Activated T-cell treated with anti-CD3 and anti-CD28 coated beads, Interleukin-2, amount 50 U/mL, for 1 hour (primary cell): ENCODE measurements around the gene ARFGEF3.
"Not testable (repeated sequence)": the region's sequence is repeated elsewhere in the genome, so short reads cannot be mapped to it uniquely, and the experiment has no call there.

ENCODE experiments used
- DNase-seq: peaks from one replicate; pipeline ENCODE4 v3.0.0-alpha.2; 2020

ARFGEF3 gene

DNA sequence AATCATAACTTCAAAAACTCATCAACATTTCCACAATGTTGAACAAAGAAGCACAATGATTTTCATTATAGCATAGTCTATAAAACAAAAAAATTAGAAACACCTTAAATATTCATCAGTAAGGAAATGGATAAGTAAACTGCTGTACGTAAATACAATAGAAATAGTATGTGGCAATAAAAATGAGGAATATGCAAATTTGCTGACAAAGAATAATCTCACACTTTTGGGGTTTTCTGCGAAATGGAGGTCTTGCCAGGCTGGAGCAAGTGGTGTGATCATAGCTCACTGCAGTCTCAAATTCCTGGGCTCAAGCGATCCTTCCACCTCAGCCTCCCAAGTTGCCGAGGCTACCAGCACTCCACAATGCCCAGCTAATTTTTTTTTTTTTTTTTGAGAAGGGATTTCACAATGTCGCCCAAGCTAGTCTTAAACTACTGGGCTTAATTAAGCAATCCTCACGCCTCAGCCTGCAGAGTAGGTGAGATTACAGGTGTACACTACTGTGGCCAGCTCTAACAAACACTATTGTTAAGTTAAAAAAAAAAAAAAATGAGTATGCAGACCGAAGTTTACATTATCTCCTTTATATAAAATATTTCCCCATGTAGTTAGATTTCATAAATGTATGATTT is 157.1 kb downstream of the ARFGEF3 start:
- no peak for DNase-seq

DNA sequence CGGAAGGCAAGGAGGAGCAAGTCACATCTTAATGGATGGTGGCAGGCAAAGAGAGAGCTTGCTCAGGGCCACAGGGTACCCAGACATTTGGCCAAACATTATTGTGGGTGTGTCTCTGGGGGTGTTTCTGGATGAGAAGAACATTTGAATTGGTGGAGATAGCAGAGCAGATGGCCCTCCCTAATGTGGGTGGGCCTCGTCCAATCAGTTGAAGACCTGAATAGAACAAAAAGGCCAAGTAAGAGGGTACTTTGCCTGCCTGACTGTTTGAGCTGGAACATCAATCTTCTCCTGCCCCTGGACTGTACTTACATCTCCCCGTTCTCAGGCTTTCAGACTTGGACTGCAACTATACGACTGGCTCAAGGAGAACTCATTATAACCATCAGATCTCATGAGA is 160.2 kb downstream of the ARFGEF3 start:
- no peak for DNase-seq

DNA sequence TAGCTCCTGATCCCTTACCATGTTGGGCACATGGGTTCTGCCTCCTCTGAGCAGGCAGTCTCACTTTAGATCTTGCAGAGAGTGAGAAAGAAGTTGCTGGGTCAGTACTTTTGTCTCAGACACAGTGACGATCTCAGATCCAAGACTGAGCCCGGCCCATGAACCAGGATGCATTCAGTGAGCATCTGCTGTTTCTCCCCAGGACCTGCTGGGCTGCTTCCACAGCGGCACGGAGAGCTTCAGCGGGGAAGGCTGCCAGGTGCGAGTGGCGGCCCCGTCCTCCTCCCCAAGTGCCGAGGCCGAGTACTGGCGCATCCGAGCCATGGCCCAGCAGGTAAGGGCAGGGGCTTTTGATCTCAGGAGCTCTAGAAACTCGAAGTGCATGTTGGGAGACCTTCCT is 162.1 kb downstream of the ARFGEF3 start:
- no peak for DNase-seq

DNA sequence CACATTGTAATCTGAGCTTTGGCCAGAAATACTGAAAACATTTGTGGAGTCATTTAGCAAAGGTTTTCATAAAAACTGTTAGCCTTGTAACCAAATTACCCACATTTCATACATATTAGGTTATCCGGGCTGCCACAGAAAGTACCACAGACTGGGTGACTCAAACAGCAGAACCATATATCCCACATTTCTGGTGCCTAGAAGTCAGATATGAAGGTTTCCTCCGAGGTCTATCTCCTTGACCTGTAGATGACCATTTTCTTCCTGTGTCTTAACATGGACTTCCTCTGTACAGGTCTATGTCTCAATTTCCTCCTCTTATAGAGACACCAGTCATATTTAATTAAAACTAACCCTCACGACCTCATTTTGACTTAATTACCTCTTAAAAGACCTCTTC is 166.5 kb downstream of the ARFGEF3 start:
- DNase-seq, result no peak

DNA sequence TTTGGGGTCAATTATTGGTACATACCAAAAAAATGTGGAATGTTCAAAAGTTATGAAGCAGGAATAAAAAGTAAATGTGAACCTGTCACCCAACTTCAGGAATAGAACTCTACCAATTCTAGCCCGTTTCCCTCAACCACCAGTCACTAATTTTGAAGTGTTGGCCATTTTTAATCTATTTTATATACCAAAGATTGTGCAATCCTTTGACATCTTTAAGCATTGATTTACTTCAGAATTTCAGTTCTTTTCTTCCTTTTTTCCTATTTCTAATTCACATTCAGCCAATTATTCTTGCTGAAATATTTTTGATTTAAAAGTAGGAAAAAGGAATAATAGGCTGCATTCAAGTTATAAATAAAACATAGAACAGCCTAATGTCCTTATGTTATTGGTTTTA is 169.0 kb downstream of the ARFGEF3 start:
- no peak for DNase-seq

DNA sequence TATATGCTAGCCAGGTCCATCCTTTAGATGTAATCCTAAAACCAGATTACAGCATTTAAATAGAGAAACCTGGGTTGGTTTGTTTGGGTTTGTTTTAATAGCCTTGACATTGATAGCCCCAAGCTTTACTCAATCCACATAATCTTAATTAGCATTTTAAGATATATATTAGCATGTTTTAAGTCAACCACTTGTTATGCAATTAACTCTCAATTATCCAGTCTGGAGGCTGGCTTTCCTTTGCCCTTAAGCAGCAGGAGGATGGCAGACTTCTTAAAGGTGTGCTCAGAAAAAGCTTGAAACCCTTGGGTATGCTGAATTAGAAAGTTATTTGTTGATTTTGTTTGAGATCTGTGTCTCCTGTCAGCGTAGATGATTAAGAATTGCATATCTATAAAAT is 169.7 kb downstream of the ARFGEF3 start:
- no peak for DNase-seq

DNA sequence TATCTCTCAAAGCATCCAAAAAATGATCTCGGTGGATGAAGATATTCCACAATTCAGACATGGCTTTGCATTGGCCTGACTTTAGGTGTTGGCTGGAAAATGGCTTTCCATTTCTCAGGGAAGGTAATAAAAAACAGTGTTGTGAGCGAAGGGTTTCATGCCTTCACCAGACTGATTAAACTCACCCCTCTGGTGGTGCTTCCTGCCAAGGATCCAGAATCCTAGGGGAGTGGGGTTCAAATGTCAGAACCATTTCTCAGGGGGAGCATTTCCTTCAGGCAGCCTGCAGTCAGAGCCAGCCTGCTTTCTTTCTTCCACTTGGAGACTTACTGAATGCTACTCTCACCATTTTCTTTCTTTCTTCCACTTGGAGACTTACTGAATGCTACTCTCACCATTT is 170.2 kb downstream of the ARFGEF3 start:
- DNase-seq, result no peak

DNA sequence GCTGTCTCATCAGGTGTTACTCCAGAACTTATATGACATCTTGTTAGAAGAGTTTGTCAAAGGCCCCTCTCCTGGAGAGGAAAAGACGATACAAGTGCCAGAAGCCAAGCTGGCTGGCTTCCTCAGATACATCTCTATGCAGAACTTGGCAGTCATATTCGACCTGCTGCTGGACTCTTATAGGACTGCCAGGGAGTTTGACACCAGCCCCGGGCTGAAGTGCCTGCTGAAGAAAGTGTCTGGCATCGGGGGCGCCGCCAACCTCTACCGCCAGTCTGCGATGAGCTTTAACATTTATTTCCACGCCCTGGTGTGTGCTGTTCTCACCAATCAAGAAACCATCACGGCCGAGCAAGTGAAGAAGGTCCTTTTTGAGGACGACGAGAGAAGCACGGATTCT is 172.3 kb downstream of the ARFGEF3 start:
- DNase-seq, result no peak

DNA sequence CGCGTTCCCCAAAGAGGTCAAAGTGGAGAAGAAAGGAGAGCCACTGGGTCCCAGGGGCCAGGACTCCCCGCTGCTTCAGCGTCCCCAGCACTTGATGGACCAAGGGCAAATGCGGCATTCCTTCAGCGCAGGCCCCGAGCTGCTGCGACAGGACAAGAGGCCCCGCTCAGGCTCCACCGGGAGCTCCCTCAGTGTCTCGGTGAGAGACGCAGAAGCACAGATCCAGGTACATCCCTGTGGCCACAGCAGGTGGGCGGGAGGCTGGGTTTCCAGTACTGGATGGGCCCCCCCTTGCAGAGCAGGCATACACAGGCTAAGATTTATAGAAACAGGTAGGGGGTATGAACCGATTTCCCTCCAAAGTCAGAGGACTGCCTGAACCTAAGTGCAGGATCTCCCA is 173.2 kb downstream of the ARFGEF3 start:
- no peak for DNase-seq

DNA sequence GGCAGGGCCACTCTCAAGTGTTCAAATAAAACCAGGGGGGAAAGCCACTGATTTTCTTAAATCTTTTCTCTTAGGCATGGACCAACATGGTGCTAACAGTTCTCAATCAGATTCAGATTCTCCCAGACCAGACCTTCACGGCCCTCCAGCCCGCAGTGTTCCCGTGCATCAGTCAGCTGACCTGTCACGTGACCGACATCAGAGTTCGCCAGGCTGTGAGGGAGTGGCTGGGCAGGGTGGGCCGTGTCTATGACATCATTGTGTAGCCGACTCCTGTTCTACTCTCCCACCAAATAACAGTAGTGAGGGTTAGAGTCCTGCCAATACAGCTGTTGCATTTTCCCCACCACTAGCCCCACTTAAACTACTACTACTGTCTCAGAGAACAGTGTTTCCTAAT is 174.5 kb downstream of the ARFGEF3 start:
- no peak for DNase-seq

DNA sequence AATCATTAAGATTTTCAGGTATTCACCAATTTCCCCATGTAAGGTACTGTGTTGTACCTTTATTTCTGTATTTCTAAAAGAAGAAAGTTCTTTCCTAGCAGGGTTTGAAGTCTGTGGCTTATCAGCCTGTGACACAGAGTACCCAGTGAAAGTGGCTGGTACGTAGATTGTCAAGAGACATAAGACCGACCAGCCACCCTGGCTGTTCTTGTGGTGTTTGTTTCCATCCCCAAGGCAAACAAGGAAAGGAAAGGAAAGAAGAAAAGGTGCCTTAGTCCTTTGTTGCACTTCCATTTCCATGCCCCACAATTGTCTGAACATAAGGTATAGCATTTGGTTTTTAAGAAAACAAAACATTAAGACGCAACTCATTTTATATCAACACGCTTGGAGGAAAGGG is 175.3 kb downstream of the ARFGEF3 start:
- DNase-seq, result no peak

DNA sequence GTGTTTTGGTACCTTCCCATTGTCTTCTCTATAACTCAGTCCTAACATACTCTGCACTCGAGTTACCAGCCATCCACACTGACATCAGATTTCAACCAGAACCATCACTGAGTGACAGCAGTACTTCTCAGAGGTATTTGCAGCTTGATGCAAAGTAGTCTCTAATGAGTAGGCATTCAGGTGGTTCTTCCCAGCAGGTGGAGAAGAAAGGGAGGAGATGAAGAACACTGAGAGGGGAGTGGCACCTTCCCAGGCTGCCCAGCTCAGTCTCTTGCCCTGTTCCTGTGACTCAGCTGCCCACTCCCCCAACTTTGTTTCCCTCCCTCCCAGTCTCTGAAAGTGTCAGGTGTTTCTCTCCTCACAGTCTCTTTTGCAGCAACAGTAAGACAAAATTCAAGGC is 177.3 kb downstream of the ARFGEF3 start:
- DNase-seq, result no peak

DNA sequence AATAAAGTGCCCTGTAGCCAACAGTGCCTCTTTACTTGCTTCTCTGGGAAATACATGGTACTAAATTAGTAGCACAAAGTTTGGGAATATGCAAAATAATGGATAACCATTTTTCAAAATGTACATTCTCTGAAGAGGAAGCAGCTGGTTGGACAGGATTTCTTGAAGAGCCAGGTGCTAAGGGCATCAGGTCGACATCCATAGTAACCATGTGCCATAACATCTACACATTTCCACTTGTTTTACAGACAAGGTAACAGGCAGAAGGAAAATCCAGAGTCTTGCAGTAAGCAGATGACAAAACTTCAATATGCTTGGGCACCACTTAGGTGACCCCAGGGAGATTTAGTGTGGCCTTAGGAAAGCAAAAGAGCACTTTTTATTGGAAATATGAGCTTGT is 179.4 kb downstream of the ARFGEF3 start:
- DNase-seq, result no peak

DNA sequence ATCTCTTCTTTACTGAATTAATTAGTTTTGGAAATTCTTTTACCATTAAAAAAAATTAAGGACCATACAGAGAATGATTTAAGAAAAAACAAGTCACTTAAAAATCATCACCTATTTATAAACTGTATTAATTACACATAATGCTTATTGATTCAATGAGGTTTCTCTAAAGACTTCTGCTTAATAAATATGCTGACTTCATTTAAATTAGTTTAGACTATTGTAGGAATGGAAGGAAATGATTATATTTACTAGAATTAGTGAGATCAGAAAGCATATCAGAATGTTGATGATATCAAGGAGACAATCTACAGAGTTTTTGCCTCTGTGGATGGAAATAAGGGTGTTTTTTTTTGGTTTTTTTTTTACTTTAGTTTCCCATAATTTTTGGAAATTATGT is 181.4 kb downstream of the ARFGEF3 start:
- no peak for DNase-seq

DNA sequence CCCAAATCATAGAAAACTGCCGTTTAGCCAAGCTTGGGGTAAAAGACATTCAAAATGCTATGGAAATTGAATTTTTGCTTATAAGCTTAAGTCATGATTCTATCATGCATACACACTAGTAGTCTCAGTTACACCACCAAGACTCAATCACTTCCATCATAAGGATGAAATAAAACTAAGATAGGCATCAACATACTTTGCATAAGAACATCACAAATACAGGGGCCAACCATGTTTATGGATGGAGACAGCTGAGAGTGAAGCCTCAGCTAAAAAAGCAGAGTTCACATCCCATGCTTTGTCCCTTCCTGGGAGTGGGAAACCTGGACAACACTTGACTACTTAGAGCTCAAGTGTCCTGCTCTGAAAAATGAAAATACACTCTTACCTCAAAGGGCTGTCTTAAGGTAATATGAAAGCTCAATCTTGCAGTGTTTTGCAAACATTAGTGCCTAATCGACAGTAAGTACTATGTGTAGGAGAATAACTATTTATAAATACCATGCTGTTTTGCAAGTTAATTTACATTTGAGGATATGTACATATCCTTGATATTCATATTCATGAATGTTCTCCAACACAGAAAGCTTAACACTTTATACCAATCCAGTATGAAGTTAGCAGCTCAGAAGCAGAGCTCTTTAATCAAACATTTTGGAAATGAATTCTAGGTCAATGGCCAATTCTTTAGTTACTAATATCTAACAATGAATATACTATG is 184.0 kb downstream of the ARFGEF3 start:
- no peak for DNase-seq

DNA sequence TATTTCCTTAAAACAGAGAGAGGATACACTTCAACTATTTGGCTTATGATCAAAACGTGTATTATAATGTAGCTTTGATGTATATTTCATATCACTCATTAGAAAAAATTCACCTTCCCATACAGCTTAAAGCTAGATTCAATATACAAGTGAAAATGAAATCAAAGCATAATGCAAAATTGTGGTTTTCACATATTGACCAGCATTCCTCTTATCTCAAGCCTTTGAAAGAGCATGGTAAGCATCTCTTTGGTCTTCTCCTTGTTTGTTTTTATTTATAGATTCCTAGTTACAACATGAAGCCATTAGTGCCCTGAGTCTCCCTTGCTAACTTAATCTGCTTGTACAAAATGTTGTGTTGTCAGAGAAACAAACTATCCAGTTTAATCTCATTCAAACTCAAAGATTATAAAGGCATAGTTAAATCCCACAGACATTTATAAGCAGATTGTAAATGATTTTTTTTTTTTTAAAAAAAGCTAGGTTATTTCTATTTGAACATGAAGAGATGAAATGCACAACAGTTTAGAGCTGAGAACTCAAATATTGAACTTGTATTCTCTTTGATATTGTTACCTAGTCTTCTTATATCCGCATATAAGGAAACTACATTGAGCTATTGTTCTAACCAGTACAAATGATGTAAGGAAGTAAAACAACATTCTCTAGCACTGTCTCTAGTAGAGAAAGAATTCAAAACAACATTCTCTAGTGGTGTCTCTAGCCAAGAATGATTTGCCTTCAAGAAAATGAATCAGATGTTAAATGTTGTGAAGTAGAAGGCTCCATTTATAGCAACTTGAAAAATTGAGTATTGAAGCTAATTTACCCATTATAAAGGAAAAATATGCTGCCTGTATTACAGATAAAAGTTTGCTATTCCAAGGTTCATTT is 184.8 kb downstream of the ARFGEF3 start:
- DNase-seq, result no peak

DNA sequence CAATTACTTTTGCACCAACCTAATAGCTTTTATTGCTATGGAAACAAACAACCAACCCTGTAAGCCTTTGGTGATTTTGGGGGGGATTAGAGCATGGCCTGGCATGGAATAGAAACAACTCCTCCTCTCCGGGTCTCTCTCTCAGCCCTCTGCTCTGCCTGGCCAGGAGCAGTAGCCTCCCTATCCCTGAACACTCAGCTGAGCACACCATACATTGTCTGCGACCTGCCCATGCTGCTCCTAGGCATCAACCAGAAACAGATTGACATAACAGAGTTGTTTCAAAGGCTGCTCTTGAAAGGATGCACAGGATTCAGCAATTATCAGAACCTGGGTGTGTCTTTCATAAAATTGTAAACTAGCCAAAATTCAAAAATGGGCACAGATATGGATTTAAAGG is 186.1 kb downstream of the ARFGEF3 start:
- no peak for DNase-seq

DNA sequence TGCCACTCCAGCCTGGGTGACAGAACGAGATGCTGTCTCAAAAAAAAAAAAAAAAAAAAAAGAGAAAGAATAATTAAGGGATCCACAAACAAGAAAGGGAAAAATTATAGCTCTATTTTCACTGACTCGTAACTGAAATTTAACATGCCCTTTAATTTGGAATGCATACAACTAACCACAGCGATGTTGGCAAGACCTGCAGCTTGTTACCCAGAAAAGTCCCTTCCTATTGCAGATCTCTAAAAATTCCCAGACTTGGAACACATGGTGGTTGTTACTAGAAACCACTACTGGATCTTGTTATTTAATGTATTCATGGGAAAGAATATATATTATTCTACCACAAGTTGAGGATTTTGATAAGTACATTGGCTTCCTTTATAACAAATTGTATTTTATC is 188.2 kb downstream of the ARFGEF3 start:
- DNase-seq, result no peak

DNA sequence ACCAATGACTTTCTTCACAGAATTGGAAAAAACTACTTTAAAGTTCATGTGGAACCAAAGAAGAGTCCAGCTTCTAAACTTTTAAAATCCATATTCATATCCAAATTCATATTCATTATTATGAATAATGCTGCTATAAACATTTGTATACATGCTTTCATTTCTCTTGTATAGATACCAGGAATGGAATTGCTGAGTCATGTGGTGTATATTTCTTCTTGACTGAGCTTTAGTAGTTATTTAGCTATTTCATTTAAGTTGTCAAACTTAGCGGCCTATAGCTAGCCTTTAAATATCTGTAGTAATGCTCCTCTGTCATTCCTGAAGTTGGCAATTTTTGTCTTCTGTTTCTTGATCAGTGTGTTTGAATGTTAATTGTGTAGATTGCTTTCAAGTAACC is 196.2 kb downstream of the ARFGEF3 start:
- no peak for DNase-seq

DNA sequence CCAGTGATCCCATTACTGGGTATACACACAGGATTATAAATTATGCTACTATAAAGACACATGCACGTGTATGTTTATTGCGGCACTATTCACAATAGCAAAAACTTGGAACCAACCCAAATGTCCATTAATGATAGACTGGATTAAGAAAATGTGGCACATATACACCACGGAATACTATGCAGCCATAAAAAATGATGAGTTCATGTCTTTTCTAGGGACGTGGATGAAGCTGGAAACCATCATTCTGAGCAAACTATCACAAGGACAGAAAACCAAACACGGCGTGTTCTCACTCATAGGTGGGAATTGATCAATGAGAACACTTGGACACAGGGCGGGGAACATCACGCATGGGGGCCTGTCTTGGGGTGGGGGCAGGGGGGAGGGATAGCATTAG is 206.9 kb downstream of the ARFGEF3 start:
- not testable (repeated sequence) for DNase-seq

DNA sequence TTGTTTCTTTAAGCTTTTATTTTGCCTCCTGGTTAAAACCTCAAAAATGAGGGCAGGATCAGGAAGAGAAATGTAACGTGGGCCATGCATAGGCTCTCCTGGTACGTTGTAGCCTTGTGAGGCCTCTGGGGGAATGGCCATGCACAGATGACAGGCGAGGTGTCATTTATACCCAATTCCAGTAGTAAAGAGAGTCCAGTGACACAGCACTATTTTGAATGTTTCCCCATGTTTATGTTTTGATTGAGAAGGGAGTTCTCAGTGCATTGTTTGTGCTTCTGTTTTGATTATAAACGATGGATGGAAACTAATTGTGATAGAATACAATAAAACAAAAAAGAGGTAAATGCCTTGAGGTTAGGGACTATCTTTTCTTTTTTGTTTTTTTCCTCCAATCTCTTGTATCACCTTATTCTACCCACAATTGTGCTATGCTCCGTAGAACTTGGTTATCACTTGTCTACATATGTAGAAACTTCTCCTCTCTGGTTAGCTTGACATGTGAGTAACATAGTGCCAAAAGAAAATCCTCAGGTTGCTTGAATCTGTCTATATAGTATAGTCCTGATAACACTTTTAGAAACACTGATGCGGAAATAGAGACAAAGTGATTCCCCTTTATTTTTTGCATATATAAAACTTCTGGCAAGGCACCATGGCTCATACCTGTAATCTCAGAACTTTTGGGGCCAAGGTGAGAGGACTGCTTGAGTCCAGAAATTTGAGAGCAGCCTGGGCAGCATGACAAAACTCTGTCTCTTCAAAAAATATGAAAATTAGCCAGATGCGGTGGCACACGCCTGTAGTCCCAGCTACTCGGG is 209.1 kb downstream of the ARFGEF3 start:
- DNase-seq, result no peak

DNA sequence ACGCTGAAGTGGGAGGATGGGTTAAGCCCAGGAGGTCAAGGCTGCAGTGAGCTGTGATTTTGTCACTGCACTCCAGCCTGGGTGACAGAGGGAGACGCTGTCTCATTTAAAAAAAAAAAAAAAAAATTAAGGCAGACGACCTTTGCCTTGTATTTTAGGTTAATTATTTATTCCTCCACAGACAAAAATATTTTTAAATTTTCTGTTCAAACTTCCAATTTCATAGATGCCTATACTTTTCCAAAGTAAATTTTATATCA is 209.6 kb downstream of the ARFGEF3 start:
- DNase-seq, result no peak

DNA sequence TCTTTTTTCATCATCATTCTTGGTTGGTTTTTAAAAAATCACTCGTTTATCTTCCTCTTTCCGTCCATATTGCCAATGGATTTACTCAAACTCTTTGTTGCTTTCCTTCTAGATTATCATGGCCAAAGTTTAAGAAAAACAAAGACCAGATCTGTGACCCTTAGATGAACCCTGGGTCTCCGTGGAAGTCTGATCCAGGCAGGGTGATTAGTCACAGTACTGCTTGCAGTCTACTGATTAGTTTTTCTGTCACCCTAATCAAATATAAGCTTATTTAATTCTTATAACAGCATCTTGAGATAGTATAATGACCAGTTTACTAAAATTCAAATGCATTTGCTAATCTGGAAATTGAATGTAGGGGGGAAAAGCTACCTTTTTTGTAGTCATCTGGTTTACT is 210.0 kb downstream of the ARFGEF3 start:
- DNase-seq, result no peak
